UCSD-AML1 (cell line): ENCODE results near the gene LDLRAD4.
A peak's percentile ranks its signal among the peaks of the same experiment; 100 is the strongest.
"Not testable (repeated sequence)": the region's sequence is repeated elsewhere in the genome, so short reads cannot be mapped to it uniquely, and the experiment has no call there.

Source experiments
- DNase-seq: peaks from one replicate; lab custom pipeline; 2025; ENCODE audit not compliant: unreplicated experiment; lab: John Stamatoyannopoulos, UW

Gene LDLRAD4

GRCh38 chr18:13324880-13325279, 106.3 kb downstream of the LDLRAD4 start:
- no peak for DNase-seq

- no peak for DNase-seq
Measured at GRCh38 chr18:13328213-13328612, 109.7 kb downstream of the LDLRAD4 start.

GRCh38 chr18:13330996-13331395, 112.4 kb downstream of the LDLRAD4 start:
- DNase-seq: no peak

- no peak for DNase-seq
Measured at GRCh38 chr18:13331846-13332245, 113.3 kb downstream of the LDLRAD4 start.

- no peak for DNase-seq
Measured at GRCh38 chr18:13332874-13333273, 114.3 kb downstream of the LDLRAD4 start.

- no peak for DNase-seq
Measured at GRCh38 chr18:13335903-13336302, 117.3 kb downstream of the LDLRAD4 start.

DNA sequence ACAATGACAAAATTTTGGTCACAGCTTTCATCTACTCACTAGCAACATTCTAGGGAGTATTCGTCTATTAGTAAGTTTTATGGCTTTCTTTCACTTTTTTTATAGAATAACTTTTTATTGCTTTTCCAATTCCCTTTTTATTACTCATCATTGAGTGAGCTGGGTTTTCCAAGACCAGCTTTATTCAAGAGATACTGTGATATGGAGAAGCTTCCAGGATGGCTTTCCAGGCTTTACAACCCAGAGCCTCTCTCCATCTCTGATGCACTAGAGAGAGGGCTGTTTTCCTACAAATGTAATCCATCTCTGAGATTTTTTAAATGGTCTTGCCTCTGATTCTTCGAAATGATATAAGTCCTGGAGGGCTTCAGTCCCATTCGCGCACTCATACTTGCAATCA, 118.3 kb downstream of the LDLRAD4 start:
- DNase-seq: no peak

- no peak for DNase-seq
Measured at GRCh38 chr18:13337369-13337768, 118.8 kb downstream of the LDLRAD4 start.

- DNase-seq: no peak
Measured at GRCh38 chr18:13338318-13338717, 119.8 kb downstream of the LDLRAD4 start.

DNA sequence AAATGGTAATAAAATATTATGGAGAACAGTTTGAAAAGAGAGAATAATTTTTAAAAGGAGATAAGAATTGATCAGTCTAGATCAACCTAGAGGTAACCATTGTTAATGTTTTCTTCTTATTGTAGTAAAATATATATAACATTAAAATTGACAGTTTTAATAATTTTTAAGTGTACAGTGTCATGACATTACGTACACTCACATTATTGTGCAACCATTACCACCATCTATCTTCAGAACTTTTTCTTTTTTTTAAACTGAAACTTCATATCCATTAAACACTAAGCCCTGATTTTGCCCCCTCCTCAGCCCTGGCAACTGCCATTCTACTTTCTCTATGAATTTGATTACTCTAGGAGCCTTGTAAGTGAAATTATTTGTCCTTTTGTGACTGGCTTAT, 121.1 kb downstream of the LDLRAD4 start:
- DNase-seq: no peak

- DNase-seq: not testable (repeated sequence)
Measured at GRCh38 chr18:13346449-13346848, 127.9 kb downstream of the LDLRAD4 start.

DNA sequence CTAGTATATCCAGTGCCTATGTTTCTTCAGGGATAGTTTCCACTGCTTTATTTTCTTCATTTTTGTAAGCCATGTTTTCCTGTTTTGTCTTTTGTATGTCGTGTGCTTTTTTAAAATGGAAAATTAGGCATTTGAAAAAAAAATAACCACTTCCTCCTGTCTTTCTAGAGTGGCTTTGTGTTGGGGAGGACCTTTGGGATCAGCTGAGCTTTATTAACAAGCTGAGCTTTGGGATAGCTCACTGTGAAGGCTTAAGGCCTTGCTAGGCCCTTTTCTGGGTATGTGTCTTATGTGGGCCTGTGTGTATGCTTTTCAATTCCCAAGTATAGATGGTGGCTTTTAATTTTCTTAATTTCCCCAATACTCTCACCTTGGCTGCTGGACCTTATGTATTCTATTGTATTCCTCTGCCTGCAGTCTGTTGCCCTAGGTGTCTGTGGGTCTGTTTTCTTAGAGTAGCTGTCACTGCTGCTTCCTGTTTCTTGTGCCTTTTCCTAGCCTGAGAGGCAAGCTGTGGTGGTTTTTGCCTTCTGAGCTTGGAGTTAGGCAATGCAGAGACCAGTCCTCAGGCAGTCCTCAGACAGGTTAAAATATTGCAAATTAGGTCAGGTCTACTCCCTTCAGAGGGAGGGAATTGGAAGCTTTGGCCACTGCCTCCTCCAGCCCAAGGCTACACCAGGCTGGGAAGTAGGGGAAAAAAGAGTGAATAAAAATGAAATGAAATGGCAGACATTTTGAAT, 134.7 kb downstream of the LDLRAD4 start:
- peak; percentile 54 for DNase-seq

- DNase-seq: no peak
Measured at GRCh38 chr18:13354402-13354801, 135.8 kb downstream of the LDLRAD4 start.

DNA sequence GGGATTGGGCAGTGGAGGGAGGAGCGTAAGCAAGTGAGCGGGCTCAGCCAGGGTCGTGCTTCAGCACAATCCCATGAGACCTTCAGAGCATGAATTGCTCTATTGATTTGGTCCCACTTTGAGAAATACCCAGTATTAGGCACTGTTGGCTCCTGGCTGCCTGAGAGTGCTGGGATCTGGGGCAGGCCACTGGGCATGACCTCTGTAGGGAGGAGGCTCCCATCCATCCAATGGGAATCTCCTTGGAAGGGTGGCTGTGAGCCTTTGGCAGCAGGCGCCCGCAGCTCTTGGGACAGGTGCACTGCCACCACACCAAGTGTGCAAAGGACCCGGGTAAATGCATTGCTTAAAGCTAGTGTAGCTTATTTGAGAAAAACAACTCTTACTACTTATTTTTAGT, 137.5 kb downstream of the LDLRAD4 start:
- DNase-seq: no peak

- DNase-seq: no peak
Measured at GRCh38 chr18:13357289-13357688, 138.7 kb downstream of the LDLRAD4 start.

- no peak for DNase-seq
Measured at GRCh38 chr18:13359210-13359609, 140.7 kb downstream of the LDLRAD4 start.

- no peak for DNase-seq
Measured at GRCh38 chr18:13361431-13361830, 142.9 kb downstream of the LDLRAD4 start.

DNA sequence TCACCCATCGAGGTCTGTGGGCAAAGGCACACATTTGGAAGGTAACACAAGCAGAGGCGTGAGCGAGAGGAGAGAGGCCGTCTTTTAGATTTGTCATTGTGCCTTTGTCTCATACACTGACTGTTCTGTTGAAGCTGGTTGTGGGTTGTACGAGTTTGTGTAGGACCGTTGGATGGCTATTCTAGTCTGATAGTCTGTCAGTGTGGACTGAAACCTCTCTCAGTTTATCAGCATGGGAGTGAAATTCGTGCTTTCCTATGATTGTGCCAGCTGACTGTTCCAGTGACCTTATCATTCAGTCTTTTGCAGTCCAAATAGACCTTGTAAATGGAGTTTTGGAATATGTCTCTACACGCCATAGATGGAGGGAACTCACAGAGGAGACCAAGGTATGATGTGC, 143.5 kb downstream of the LDLRAD4 start:
- no peak for DNase-seq

DNA sequence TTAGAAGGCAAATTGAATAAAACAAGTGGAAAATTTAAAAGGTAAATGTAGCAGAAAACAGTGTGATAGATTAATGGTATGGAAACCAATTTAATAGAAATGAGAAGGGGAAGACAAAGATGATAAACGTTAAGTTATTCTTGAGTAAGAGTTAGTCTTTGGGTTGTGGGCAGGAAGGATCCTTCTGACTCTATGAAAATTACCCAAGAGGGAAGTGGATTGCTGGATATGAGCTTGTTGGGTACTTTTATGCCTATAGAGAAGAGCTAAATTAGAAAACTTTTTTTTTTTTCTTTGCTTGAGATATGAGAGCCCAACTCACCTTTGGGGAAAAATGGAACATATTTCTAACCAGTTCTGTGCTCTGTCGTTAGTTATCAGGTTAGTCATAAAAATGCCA, 144.0 kb downstream of the LDLRAD4 start:
- no peak for DNase-seq

DNA sequence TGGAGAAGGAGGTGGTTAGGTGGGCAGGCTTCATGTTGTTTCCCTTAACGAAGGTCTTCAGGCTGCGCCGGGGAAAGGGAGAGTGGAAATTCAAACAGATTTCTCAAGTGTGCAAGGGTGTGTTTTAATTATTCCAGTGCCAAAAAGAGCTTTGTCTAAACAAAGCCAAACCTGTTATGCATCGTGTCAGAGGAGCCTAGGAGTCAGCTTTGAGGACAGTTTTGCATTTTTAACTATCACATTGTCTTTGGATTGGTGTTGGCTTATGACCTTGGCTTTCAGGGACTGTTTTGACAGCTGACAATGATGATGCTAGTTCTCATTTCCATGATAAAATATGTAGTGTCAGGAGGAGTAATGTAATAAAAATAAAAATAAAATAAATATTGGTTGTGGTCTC, 144.8 kb downstream of the LDLRAD4 start:
- no peak for DNase-seq

- DNase-seq: no peak
Measured at GRCh38 chr18:13364721-13365205, 146.2 kb downstream of the LDLRAD4 start.

DNA sequence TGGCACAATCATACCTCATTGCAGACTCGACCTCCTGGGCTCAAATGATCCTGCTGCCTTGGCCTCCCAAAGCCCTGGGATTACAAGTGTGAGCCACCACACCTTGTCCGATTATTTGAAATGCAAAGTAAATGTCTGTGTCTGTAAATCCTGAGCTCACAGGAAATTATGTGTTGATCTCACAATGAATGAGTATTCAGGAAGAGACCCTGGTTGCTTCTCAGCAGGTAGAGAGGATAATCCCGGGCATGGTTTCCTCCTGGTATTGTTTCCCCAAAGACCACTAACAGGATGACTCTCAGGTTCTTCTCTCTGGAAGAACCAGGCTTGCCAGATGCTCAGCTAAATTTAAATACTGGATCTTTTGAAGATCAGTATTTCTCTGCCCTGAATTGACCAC, 147.6 kb downstream of the LDLRAD4 start:
- no peak for DNase-seq

DNA sequence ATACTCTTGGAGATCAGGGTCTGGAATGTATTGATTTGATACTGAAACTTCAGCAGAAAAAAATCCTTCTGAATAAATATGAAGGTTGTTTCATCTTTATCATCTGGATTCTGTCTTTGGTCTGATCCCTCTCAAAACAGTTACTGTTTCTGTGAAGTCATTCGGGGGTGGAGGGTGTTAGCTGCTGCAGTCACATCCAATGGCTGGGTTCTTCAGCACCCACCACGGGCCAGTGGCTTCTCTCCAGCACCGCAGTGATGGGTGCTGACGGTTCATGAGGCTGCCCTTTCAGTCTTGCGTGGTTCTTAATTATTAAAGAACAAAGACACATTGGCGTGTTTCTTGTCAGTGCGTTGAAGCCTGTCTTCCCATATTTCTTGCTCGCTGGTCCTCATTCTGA, 148.0 kb downstream of the LDLRAD4 start:
- DNase-seq: no peak
